HEK293 (cell line): Measurements from ENCODE around the gene ARL16.
A peak's percentile ranks its signal among the peaks of the same experiment; 100 is the strongest.

Source experiments
- CTCF ChIA-PET: fragments of 350-600 bp; formaldehyde crosslinking; extraction: SDS; loops from one replicate; lab custom pipeline; 2021; ENCODE audit warnings: antibody characterized with exemption; lab: Yijun Ruan, JAX
- POLR2A ChIA-PET: fragments of 300-600 bp; formaldehyde crosslinking; extraction: SDS; loops from one replicate; lab custom pipeline; 2020; ENCODE audit warnings: antibody characterized with exemption, inconsistent platforms; lab: Yijun Ruan, JAX
- H3K27ac ChIP-seq: fragments of 200-500 bp; sonication (Bioruptor generic); 2 replicates; pipeline ENCODE4 v1.5.1; 2014; ENCODE audit warnings: low read depth, low read length, control low read depth, inconsistent platforms; ENCODE audit errors: extremely low read depth
- H3K36me3 ChIP-seq, 2 experiments: fragments of 200-500 bp in 1 of 2; sonication (Bioruptor generic) in 1 of 2; 1 replicate in 1 of 2; 2 replicates in 1 of 2; pipeline ENCODE4 v1.5.1; 2014 to 2017; ENCODE audit warnings: inconsistent platforms in 2 of 2, low read length in 2 of 2; ENCODE audit not compliant: control insufficient read depth in 2 of 2, insufficient read depth in 1 of 2
- H3K4me1 ChIP-seq: fragments of 200-500 bp; sonication (Bioruptor generic); 2 replicates; pipeline ENCODE4 v1.5.1; 2014; ENCODE audit warnings: mild to moderate bottlenecking, low read length, inconsistent platforms; ENCODE audit not compliant: control insufficient read depth, insufficient read depth
- H3K4me3 ChIP-seq: 2 replicates; pipeline ENCODE4 v1.5.1; 2011; ENCODE audit warnings: low read depth, mild to moderate bottlenecking, control low read depth, low read length, moderate library complexity
- H3K9me3 ChIP-seq: fragments of 200-500 bp; sonication (Bioruptor generic); 2 replicates; pipeline ENCODE4 v1.5.1; 2014; ENCODE audit warnings: low read depth, low read length, inconsistent platforms; ENCODE audit not compliant: control insufficient read depth, insufficient read depth
- EGR2 ChIP-seq: fragments of 450-650 bp; formaldehyde crosslinking; IDR thresholded peaks from 2 replicates; pipeline ENCODE4 v1.5.1; 2016; ENCODE audit warnings: low read depth, missing biosample characterization, missing genetic modification characterization
- ELK4 ChIP-seq: IDR thresholded peaks from 2 replicates; pipeline ENCODE4 v1.6.1; 2011; ENCODE audit warnings: mild to moderate bottlenecking, low read depth, low read length, borderline replicate concordance
- GLI2 ChIP-seq: fragments of 450-650 bp; formaldehyde crosslinking; IDR thresholded peaks from 2 replicates; pipeline ENCODE4; 2017; ENCODE audit warnings: missing biosample characterization, missing genetic modification characterization, low read depth, borderline replicate concordance
- HOXC10 ChIP-seq: sonication (generic); formaldehyde crosslinking; IDR thresholded peaks from 2 replicates; pipeline ENCODE4 v1.8.1; 2023; ENCODE audit warnings: mild to moderate bottlenecking, missing genetic modification reagents
- OVOL3 ChIP-seq: fragments of 450-650 bp; formaldehyde crosslinking; IDR thresholded peaks from 2 replicates; pipeline ENCODE4 v1.5.1; 2016; ENCODE audit warnings: missing biosample characterization, missing genetic modification characterization
- RBAK ChIP-seq: fragments of 450-650 bp; formaldehyde crosslinking; IDR thresholded peaks from 2 replicates; pipeline ENCODE4 v1.5.1; 2016; ENCODE audit warnings: missing biosample characterization, missing genetic modification characterization
- SP2 ChIP-seq: fragments of 450-650 bp; formaldehyde crosslinking; IDR thresholded peaks from 2 replicates; pipeline ENCODE4 v1.5.1; 2016; ENCODE audit warnings: missing biosample characterization, missing genetic modification characterization
- TCF7L2 ChIP-seq: IDR thresholded peaks from 2 replicates; pipeline ENCODE4 v1.6.1; 2011; ENCODE audit warnings: low read depth, mild to moderate bottlenecking, inconsistent platforms, low read length, moderate library complexity, borderline replicate concordance
- ZBTB1 ChIP-seq: fragments of 450-650 bp; formaldehyde crosslinking; IDR thresholded peaks from 2 replicates; pipeline ENCODE4 v1.5.1; 2016; ENCODE audit warnings: missing biosample characterization, missing genetic modification characterization
- ZBTB8A ChIP-seq: fragments of 450-650 bp; formaldehyde crosslinking; IDR thresholded peaks from 2 replicates; pipeline ENCODE4 v1.5.1; 2016; ENCODE audit warnings: missing biosample characterization, missing genetic modification characterization
- ZFHX2 ChIP-seq: fragments of 450-650 bp; formaldehyde crosslinking; conservative IDR thresholded peaks from 2 replicates; pipeline ENCODE4 v1.5.1; 2016; ENCODE audit warnings: missing biosample characterization, missing genetic modification characterization
- ZIC2 ChIP-seq: fragments of 450-650 bp; formaldehyde crosslinking; IDR thresholded peaks from 2 replicates; pipeline ENCODE4 v1.5.1; 2016; ENCODE audit warnings: missing biosample characterization, missing genetic modification characterization
- ZNF10 ChIP-seq: fragments of 450-650 bp; formaldehyde crosslinking; IDR thresholded peaks from 2 replicates; pipeline ENCODE4 v1.5.1; 2017; ENCODE audit warnings: missing biosample characterization, missing genetic modification characterization
- ZNF18 ChIP-seq: fragments of 450-650 bp; formaldehyde crosslinking; IDR thresholded peaks from 2 replicates; pipeline ENCODE4 v1.5.1; 2016; ENCODE audit warnings: missing biosample characterization, missing genetic modification characterization
- ZNF302 ChIP-seq: fragments of 450-650 bp; formaldehyde crosslinking; IDR thresholded peaks from 2 replicates; pipeline ENCODE4 v1.5.1; 2016; ENCODE audit warnings: missing biosample characterization, missing genetic modification characterization, low read depth
- ZNF48 ChIP-seq: fragments of 450-650 bp; formaldehyde crosslinking; IDR thresholded peaks from 2 replicates; pipeline ENCODE4 v1.5.1; 2016; ENCODE audit warnings: missing biosample characterization, missing genetic modification characterization
- ZNF521 ChIP-seq: fragments of 450-650 bp; formaldehyde crosslinking; IDR thresholded peaks from 2 replicates; pipeline ENCODE4 v1.5.1; 2017; ENCODE audit warnings: missing biosample characterization, mild to moderate bottlenecking, missing genetic modification characterization
- ZNF639 ChIP-seq: fragments of 450-650 bp; formaldehyde crosslinking; IDR thresholded peaks from 2 replicates; pipeline ENCODE4 v1.5.1; 2016; ENCODE audit warnings: missing biosample characterization, missing genetic modification characterization
- ZNF654 ChIP-seq: fragments of 450-650 bp; formaldehyde crosslinking; IDR thresholded peaks from 2 replicates; pipeline ENCODE4 v1.5.1; 2016; ENCODE audit warnings: low read depth, missing biosample characterization, missing genetic modification characterization
- ZNF777 ChIP-seq: fragments of 450-650 bp; formaldehyde crosslinking; IDR thresholded peaks from 2 replicates; pipeline ENCODE4 v1.5.1; 2017; ENCODE audit warnings: missing biosample characterization, missing genetic modification characterization, borderline replicate concordance

Gene ARL16

GRCh38 chr17:81720267-81721071 lies 36.9 kb upstream of the ARL16 start:
- POLR2A ChIA-PET = interaction anchor here (1.0 to 6.5 kb wide), 3 partner anchors 8 to 96 kb away, joined by 3 to 55 read pairs (median 15); partner anchors contain the start of genes MRPL12 and SLC25A10
- TF ChIP-seq ZNF777 (tag by site-specific recombination) (no peak), ZIC2 (tag by site-specific recombination) (peak; percentile 54)
- CTCF ChIA-PET = interaction anchor here (0.5 kb wide), 1 partner anchor 298 kb away, joined by 3 read pairs; no protein-coding TSS in a partner anchor
- H3K4me1 ChIP-seq = peaks cover 5% of the 10 kb centered on the region
- no peaks in the 10 kb centered on the region for H3K9me3 ChIP-seq
- no peak overlapping the region for H3K4me3 ChIP-seq
- H3K27ac ChIP-seq = peak overlapping the region; percentile 22; the same call in 1 of the 2 replicates
- H3K36me3 ChIP-seq = peaks cover 9 to 49% of the 10 kb centered on the region in 2 experiments; a peak in 2 of 3 replicates

- Histone ChIP-seq H3K4me1 (peaks cover 5% of the 10 kb centered on the region), H3K36me3 (peaks cover 9 to 57% of the 10 kb centered on the region in 2 experiments; a peak in 2 of 3 replicates), H3K4me3 (no peak overlapping the region), H3K9me3 (no peaks in the 10 kb centered on the region), H3K27ac (no peak overlapping the region)
- TF ChIP-seq ZNF18 (no peak), ZFHX2 (tag by site-specific recombination) (peak; percentile 72), ZNF639 (tag by site-specific recombination) (no peak), GLI2 (tag by site-specific recombination) (no peak), ZBTB8A (tag by site-specific recombination) (0 out of 2 replicates have a peak, but pooled peaks have one; percentile 11), ZBTB1 (no peak), ZNF48 (tag by site-specific recombination) (no peak), EGR2 (peak; percentile 48; the same call in 1 of the 2 replicates), RBAK (no peak), TCF7L2 (no peak), ZNF654 (tag by site-specific recombination) (no peak), ZNF521 (tag by site-specific recombination) (no peak)
- CTCF ChIA-PET = interaction anchor here (0.5 kb wide), 1 partner anchor 299 kb away, joined by 3 read pairs; no protein-coding TSS in a partner anchor
- POLR2A ChIA-PET = interaction anchor here (0.7 to 6.5 kb wide), 3 partner anchors 7 to 18 kb away, joined by 3 to 55 read pairs (median 5); partner anchors contain the start of genes MRPL12 and SLC25A10
These were observed 36.0 kb upstream of the ARL16 start for GRCh38 chr17:81719410-81720266.

- H3K4me1 ChIP-seq = peaks cover 8% of the 10 kb centered on the region
- POLR2A ChIA-PET = no interaction called here
- TF ChIP-seq ELK4 (no peak), ZNF302 (tag by site-specific recombination) (no peak), HOXC10 (CRISPR knock-in tag) (no peak), OVOL3 (tag by site-specific recombination) (no peak), ZNF10 (tag by site-specific recombination) (0 out of 2 replicates have a peak, but pooled peaks have one; percentile 35), SP2 (0 out of 2 replicates have a peak, but pooled peaks have one; percentile 14)
- no peaks in the 10 kb centered on the region for H3K9me3 ChIP-seq
- H3K36me3 ChIP-seq = peaks cover 9 to 69% of the 10 kb centered on the region in 2 experiments; a peak in 2 of 3 replicates
- CTCF ChIA-PET = no interaction called here
- H3K4me3 ChIP-seq = no peak overlapping the region
- no peak overlapping the region for H3K27ac ChIP-seq
These were observed 34.1 kb upstream of the ARL16 start for GRCh38 chr17:81717766-81718089.
